GM20431 (cell line): ENCODE results near the gene MTAP.
"Not testable (repeated sequence)": the region's sequence is repeated elsewhere in the genome, so short reads cannot be mapped to it uniquely, and the experiment has no call there.

Experiments used
- in situ Hi-C: fragments of 300-500 bp; cut with MseI, MboI; formaldehyde crosslinking; loops from one replicate; pipeline ENCODE4 v1.15.0; 2020; ENCODE audit warnings: low sequenced_read_pairs; ENCODE audit not compliant: unreplicated experiment

The MTAP gene

DNA sequence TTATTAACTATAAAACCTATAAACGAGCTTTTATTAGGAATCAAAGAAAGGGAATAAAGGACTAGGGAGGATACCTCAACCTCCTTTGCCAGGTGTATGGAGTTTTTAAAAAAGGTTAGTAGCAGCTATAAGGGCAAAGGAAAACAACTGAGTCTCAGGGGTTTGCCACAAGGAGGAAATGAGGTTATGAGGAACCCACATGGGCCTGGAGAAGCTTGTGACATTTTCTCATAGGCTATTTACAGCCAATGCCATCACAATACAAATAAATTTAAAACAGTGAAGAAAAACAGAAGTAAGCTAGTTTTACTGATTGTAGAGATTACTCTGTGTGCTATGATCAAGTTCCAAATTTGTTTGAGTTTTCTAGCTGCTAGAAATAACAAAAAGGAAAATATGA lies 99.1 kb downstream of the MTAP start:
- in situ Hi-C loops: no loop called here

DNA sequence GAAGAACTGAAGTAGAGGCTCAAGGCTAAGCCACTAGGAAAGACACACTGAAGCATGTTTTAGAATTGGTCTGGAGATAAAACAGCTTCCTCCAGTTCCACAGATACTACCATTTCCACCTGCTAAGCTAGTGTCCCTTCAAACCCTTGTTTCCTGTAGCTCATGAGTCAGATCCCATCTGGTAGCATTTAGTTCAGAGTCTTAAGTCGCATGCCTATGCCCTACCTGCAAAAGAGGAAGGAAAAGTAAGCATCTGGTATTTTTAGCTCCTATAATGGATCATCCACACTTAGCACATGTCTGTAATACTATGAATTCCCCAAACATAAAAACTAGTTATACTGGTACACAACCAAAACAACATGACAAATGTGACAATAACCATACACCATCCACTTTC lies 99.7 kb downstream of the MTAP start:
- in situ Hi-C loops: no loop called here

DNA sequence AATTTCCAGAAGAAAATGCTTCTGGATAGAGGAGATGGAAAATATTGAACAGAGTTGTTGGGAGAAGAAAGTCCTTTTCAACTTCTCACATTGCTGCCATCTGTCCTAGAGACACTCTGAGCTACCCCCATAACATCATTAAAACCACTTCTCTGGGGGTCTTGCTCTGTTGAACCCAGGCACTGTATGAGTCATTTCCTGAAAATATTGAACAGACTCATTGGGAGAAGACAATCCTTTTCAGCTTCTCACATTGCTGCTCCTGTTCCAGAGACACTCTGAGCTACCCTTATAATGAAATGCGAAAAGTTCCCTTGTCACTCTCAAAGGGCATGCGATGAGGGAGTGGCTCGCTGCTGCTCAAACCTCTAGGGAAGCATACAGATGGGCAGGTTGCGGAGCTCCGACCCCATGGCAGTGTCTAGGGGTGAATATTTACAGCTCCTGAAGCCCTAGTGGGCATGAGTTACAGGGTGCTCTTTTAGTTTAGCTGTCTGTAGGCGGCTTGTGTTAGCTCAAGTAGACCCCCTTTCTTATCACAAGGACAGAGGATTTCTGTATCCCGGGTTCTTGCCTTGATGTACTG lies 101.0 kb downstream of the MTAP start:
- in situ Hi-C loops: no loop called here

DNA sequence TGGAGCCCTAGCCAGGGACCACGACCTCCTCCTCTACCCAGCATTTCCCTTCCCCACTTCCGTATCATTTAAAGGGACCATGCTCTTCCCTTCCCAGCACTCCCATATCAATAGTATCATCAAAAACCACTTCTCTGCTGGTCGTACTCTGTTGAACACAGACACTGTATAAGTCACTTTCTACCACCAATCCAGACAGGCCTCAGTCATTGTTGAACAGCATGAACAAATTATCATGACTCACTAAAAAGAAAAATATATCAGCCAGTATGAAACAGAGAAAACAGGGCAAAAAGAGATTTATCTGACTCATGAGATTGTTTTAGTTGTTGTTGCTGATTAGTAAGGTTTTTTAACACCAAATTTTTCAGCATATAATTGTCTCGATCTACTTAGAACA lies 101.9 kb downstream of the MTAP start:
- in situ Hi-C loops: no loop called here

DNA sequence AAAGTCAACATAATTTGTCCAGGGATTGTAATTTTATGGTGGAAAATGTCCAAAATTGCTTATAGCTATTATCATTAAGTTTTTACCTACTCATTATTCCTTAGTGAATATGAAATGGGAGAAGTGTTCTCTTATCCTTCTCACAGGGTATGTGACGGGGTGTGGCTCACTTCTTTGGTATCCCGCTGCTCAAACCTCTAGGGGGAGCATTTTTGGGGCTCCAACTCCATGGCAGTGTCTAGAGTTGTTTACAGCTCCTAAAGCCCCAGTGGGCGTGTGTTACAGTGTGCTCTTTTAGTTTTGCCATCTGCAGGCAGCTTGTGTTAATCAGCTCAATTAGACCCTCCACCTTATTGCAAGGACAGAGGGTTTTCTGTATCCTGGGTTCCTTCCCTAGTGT lies 102.3 kb downstream of the MTAP start:
- in situ Hi-C loops: no loop called here

DNA sequence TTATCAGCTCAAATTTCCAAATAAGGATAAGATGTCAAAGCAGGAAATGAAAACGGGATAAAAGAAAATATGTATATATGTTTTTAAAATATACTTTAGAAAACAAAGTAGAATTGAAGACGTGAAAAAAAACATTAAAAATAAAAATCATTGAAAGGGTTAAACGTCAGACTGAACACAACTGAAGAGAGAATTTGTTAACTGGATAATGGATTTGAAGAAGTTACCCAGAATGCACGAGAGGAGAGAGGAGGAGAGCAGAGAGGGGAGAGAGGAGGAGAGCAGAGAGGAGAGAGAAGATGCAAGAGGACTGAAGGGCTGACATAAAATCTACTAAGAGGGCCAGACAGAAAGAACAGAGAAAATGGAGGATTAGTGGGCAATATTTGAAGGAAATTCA lies 103.8 kb downstream of the MTAP start:
- in situ Hi-C loops: no loop called here

DNA sequence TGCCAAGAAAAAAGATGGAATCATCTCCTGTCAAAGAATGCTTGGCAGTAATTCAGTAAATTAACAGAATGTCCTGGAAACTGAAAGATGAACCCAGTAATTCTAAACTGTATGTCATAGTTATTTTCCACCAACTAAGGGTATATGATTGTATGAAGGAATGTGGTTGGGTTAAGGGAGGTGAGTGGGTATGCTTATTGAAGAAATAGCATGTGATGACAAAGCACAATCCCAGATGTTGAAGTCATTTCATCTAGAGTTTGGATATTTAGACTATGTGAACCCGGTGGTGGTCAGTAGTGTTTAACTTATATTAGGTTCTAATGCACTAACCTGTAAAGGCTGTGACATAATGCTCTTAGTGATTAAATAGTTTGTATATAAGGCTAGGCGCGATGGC lies 104.4 kb downstream of the MTAP start:
- in situ Hi-C loops: no loop called here

DNA sequence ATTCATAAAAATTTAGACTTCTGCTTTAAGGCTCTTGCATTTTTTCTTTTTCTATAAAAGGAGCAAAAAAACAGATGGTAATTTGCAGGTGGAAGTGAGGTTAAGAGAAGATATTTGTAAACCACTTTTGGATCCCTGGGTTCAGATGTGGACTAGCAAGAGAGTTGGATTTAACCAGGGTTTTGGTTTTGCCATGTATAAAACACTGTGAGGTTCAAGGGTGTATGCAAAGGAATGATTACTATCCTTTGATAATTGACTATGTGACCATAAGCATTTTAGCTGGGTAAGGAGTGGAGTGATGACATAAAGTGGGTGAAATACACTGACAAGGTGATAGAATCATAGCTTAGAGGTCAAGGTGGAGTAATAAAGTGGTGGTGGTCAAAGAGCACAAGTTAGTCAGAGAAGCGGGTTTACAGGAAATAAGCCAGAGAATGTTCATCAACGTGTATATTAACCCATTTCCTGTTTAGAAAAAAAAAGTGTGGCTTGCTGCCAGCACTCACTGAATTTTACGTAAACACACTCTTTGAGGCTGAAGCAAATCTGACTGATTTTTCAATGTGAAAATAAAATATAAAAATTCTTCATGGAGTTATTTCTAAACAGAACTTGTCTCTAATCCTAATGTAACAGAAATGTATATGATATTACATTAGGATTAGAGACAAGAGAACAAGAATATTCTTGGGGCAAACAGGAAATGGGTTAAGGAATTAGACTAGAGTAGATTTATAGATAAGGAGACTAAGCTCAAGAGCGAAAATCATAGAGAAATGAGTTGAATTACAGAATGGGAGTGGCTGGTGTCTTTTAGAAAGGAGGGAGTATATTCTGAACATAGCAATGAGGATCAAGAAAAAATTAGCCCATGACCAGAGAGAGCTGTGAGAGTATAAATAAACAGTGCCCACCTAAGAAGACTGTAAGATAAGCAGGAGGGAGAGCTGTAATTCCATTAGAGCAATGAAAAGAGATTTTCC lies 117.2 kb downstream of the MTAP start:
- in situ Hi-C loops: no loop called here

DNA sequence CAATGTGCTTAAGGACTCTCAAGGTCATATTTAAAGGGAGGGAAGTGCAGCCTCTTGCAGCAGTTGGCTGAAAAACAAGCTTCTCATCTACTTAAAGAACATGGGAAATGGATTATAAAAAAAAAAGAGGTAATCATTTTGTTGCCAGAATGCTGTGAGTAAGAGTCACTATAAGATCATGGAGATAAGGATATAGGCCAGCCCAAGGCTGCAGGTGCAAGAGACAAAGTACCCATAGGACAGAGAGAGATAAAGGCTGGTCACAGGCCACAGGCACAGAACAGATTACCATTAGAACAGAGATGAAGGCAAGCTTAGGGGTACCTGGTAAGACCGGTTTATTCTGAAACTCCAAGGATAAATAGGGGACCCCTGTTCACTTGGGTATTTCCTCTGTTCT lies 121.3 kb downstream of the MTAP start:
- in situ Hi-C loops: no loop called here

DNA sequence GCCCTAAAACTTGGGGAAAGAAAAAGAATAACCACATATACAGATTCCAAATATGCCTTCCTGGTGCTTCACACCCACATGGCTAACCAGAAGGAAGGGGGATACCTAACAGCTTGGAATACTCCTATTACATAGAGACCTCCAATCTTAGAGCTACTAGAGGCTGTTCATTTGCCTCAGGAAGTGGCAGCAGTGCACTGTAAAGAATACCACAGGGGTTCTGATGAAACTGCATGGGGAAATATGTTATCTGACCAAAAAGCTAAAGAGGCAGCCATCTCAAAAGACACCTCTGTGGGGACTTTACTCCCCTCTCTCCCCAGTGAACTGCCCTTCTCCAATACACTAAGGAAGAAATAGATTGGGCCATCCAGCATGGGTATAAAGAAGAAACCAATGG lies 125.3 kb downstream of the MTAP start:
- in situ Hi-C loops: no loop called here

DNA sequence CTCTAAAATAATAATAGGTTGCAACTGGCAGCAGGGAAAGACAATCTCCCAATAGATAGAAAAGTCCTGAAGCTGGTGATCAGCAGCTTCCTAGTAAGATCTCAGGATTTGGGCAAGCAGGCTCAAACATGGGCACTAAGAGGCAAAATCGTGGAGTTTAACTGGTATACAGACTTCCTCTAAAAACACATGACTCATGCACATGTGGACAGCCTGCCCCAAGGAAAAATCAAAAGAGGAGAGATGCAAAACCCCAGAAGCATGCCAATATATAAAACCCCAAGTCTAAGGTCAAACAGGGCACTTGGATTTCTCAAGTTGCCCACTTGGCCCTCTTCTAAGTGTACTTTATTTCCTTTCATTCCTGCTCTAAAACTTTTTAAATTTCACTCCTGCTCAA lies 129.0 kb downstream of the MTAP start:
- in situ Hi-C loops: no loop called here

DNA sequence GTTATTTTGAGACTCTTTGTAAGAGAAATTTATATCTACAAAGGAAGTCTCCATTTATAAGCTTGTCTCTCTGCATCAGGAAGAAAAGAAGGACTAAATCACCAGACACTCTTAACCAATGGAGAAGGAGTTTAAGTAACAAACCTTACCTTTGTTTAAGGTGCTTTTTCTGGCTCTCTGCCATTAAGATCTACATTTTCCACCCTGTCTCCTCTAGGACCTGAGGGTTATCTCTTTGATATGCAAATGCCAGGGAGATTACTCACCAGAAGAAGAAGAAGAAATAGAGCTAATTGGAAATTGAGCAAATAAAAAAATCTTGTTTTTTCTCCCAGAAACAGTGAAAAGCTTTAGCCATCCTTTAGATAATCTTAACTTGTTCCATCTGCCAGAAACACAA lies 130.8 kb downstream of the MTAP start:
- in situ Hi-C loops: no loop called here

DNA sequence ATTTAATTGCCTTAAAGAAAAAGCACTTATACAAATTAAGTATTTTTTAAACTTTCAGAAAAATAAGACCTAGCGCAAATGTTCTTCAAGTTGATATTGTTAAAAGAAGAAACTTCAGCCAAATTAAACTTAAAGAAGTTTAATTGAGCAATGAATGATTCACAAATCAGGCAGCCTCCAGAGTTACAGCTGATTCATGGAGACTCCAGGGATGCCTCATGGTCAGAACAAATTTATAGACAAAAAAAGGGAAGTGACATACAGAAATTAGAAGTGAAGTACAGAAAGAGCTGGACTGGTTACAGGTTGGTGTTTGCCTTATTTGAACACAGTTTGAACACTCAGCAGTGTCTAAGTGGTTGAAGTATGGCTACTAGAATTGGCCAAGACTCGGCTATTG lies 131.4 kb downstream of the MTAP start:
- in situ Hi-C loops: no loop called here

DNA sequence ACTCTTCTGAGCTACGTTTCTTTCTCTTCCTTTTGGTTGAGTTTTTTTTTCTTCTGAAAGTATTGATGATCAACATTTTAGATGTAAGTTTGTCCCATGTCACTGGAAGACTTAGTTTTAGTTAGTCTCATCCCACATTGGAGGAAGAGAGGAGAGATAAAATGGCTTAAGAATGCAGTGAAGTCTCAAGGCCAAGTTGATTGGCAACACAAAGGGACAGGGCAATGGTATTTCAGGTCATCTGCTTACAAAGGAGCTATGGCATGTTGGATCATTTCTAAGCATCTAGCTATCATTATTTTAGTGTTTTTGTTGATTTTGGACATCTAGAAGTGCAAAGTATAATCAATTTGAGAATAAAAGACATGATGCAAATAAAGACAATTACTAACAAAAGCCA lies 133.2 kb downstream of the MTAP start:
- in situ Hi-C loops: no loop called here

DNA sequence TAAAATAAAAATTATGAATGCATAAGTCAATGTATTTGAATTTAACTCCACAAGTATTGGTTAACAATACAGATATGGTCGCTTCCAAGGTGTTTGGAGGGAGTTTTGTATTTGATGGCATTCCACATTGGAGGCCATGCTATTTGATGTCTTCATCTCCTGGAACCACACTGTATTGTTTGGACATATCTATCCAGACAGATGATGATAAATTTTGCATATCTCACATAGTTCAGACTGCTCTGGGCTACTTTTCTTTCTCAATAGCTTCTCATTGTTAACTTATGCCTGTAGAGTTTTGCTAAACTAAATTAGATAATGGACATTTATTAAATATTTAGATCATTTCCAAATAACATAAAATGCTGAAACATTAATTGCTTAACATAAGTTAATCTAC lies 133.7 kb downstream of the MTAP start:
- in situ Hi-C loops: no loop called here

DNA sequence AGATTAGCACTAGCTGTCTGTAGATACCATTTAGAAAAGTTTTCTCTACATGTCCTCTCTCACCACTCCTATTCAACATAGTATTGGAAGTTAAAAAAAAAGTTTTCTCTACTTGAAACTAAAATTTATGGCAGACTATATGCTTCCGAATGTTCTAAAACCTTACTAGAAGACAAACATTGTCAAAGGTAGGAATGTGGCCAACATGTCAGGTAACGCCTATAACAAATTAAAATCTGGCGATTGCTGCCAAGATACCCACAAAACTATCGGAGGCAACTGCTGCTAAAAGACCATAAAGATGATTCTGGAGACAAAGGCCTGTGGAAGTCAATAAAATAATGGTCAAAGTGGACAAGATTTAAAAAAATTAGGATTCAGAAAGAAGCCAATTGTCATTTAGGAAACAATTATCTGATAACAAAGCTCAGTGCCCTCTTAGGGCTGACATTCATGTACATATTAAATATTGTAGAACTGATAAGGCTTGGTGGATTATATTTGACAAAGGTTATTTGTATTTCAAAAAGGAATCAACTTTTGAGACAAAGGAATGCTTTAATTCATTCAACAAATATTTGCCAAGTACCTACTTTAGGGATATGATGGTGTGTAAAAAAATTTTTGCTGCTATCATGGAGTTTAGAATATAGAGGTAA lies 139.0 kb downstream of the MTAP start:
- in situ Hi-C loops: no loop called here

DNA sequence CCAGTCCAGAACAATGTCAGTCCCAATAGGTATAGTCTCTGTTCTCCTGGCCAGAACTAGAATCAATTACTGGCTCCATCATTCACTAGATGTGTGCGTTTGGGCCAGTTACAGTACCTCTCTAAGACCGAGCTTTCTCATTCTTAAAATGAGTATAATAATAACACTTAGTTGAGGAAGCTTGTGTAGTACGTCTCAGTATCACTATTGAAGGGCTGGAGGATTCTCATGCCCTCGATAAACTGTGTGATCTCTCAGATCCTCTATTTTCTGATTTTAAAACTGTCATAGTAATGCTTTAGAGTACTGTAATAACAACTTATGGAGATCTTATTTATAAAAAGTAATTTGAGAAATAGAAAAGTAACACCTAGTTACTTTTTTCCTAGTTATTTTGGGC lies 141.0 kb downstream of the MTAP start:
- in situ Hi-C loops: no loop called here

DNA sequence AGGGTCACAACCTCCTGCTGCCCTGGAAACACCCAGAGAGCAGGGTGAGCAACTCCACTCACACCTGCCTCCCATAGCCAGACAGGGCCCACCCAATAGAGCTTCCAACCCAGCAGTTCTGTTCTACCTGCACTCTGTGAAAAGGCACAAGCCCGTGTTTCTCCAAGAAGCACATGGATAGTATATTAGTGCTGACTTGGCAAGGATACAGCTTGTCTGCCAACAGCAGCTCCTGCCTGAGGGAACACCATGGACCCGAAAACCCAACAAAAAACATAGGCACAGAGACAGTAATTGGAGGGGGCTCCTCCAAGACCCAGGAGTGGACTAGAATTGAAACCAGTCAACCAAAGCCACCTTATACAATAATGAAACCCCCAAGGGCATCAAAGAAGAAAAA lies 143.2 kb downstream of the MTAP start:
- in situ Hi-C loops: no loop called here

DNA sequence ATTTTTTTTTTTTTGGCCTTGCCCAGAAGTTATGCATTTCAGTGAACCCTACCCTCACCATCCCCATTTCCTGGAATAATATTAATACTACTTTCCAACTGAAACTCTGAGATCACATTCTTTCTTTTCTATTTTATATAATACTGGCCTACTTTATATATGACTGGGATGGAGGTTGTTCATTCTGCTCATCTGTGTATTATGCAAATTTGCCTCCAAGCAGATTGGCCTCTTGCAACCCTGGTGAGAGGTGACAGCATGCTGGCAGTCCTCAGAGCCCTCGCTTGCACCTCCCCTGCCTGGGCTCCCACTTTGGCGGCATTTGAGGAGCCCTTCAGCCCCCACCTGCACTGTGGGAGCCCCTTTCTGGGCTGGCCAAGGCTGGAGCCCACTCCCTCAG lies 156.4 kb downstream of the MTAP start:
- in situ Hi-C loops: no loop called here

DNA sequence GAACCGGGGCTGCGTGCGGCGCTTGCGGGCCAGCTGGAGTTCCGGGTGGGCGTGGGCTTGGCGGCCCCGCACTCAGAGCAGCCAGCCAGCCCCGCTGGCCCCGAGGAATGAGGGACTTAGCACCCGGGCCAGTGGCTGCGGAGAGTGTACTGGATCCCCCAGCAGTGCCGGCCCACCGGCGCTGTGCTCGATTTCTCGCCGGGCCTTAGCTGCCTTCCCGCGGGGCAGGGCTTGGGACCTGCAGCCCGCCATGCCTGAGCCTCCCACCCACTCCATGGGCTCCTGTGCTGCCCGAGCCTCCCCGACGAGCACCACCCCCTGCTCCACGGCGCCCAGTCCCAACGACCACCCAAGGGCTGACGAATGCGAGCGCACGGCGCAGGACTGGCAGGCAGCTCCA lies 156.8 kb downstream of the MTAP start:
- in situ Hi-C loops: not testable (repeated sequence)

DNA sequence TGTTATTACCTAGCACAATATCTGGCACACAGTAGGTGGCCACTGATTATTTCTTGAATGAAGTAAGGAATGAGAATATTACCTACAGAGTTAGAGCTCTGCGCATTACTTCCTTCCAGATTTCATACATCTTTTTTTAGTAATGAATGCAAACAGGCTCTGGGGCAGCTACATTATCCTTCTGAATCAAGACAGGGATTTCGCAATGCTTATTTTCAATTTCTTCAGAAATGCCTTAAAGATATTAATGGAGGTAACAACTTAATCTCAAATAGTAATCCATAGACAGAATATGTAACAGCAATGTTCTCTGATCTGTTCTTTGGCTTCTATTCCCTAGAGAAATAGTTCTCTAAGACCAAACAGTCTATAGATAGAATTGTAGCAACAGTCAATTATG lies 159.1 kb downstream of the MTAP start:
- in situ Hi-C loops: no loop called here
